GM19328 (cell line): ENCODE results near the gene TOGARAM2.

Experiments used
- ATAC-seq: cut with Tn5 transposase; IDR thresholded peaks from one replicate; pipeline ENCODE4 v1.9.1; 2021; ENCODE audit warnings: mild to moderate bottlenecking, moderate library complexity; ENCODE audit not compliant: unreplicated experiment

TOGARAM2 gene

GRCh38 chr2:29017716-29018435 is 36.8 kb downstream of the TOGARAM2 start:
- ATAC-seq = no peak

- ATAC-seq = no peak
Measured at GRCh38 chr2:29021886-29022285, 40.8 kb downstream of the TOGARAM2 start.

GRCh38 chr2:29022679-29023078 is 41.6 kb downstream of the TOGARAM2 start:
- ATAC-seq = no peak

- ATAC-seq = no peak
Measured at GRCh38 chr2:29023188-29023587, 42.1 kb downstream of the TOGARAM2 start.

GRCh38 chr2:29024882-29025430 is 43.9 kb downstream of the TOGARAM2 start:
- no peak for ATAC-seq

- no peak for ATAC-seq
Measured at GRCh38 chr2:29025711-29026110, 44.6 kb downstream of the TOGARAM2 start.

- ATAC-seq = no peak
Measured at GRCh38 chr2:29031046-29031445, 49.9 kb downstream of the TOGARAM2 start.

- no peak for ATAC-seq
Measured at GRCh38 chr2:29032189-29032588, 51.1 kb downstream of the TOGARAM2 start.

- no peak for ATAC-seq
Measured at GRCh38 chr2:29033172-29033571, 52.1 kb downstream of the TOGARAM2 start.

- no peak for ATAC-seq
Measured at GRCh38 chr2:29033656-29034055, 52.6 kb downstream of the TOGARAM2 start.

- ATAC-seq = no peak
Measured at GRCh38 chr2:29035016-29035745, 54.1 kb downstream of the TOGARAM2 start.

GRCh38 chr2:29039718-29040480 is 58.8 kb downstream of the TOGARAM2 start:
- ATAC-seq = no peak

GRCh38 chr2:29040552-29040951 is 59.5 kb downstream of the TOGARAM2 start:
- ATAC-seq = no peak

- ATAC-seq = no peak
Measured at GRCh38 chr2:29041161-29041660, 60.1 kb downstream of the TOGARAM2 start.

GRCh38 chr2:29042561-29043075 is 61.5 kb downstream of the TOGARAM2 start:
- no peak for ATAC-seq

GRCh38 chr2:29044459-29044858 is 63.4 kb downstream of the TOGARAM2 start:
- no peak for ATAC-seq

- ATAC-seq = no peak
Measured at GRCh38 chr2:29046321-29046720, 65.2 kb downstream of the TOGARAM2 start.

GRCh38 chr2:29047083-29047845 is 66.2 kb downstream of the TOGARAM2 start:
- ATAC-seq = no peak

GRCh38 chr2:29050591-29050990 is 69.5 kb downstream of the TOGARAM2 start:
- ATAC-seq = no peak

GRCh38 chr2:29051730-29052129 is 70.6 kb downstream of the TOGARAM2 start:
- no peak for ATAC-seq
